NCI-H146 treated with DMSO at 0.1 percent for 48 hours (cell line): ENCODE data around the gene BUB3.
"Not testable (repeated sequence)": the region's sequence is repeated elsewhere in the genome, so short reads cannot be mapped to it uniquely, and the experiment has no call there.

Source experiments
- DNase-seq: peaks from one replicate; lab custom pipeline; 2025; ENCODE audit not compliant: unreplicated experiment; lab: John Stamatoyannopoulos, UW

The BUB3 gene

DNA sequence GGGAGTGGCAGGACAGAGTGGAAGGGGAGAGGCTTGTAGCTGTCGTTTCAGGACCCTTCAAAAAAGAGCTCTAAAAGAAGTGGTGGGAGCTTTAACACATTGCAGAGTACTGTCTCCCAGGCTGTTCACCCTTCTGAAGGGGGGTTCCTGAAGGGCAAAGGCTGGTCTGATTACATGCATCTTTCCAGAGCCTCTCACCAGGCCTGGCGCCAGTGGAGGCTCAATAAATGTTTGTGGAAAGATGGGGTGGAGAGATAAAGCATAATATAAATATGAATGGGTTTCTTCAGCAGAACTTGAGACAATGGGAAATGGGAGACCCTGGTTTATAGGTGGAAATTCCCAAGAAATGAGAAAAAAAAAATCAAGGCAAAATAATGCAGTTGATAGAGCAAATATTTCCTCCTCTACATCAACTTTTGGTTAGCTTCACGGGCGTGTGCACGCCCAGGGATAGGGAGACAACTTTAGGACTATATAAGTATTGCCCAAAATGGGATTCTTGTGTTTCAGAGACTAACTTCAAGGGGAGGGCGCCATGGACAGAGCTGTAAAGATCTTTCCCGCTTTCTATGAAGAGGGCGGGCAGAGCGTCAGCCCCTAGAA lies 613 bp upstream of the BUB3 start:
- DNase-seq: no peak

DNA sequence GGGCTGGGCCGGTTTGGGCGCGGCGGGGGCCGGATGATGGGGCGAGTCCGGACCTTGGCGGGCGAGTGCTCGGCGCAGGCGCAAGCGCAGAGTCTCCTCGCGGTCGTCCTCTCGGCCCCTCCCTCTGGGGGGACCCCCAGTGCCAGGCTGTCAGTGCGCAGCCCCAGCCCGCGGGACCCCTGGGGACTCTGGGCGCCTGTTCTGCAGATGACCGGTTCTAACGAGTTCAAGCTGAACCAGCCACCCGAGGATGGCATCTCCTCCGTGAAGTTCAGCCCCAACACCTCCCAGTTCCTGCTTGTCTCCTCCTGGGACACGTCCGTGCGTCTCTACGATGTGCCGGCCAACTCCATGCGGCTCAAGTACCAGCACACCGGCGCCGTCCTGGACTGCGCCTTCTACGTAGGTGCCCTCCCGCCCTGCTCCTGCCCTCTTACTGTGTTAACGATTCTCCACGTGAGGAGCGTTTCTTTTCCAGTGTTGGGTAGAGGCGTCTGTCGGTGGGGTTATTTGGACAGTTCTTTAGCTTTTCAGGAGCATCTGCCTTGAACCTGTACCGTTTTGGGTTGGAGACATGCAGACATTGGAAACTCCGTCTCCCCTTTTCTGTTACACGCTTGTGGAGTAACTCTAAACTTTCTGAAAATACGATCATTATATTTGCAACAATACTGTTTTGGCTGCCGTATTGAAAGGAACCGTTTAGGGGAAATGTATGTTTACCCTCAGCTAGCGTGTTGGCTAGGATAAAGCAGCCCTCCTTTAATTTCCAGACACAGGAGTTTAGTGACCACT lies 706 bp downstream of the BUB3 start:
- DNase-seq: peak; percentile 19

DNA sequence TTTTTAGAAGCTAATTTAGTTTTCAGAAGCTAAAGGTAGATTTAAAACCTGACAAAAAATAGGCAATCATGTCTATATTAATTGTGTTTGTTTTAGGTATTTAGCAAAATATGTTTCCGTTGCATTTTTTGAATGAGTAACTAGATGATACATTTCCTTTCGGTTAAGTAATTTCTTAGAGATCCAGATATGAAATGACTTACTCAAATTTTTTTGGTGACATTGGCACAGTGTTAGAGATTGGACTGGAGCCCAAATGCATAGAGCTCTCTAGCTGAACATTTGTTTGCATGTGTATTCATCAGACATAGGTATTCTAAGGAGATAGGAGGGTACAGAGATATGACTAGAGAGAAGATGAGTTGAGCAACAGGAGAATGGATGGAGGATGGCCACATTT lies 1.9 kb downstream of the BUB3 start:
- DNase-seq: no peak

- DNase-seq: no peak
These were observed 3.0 kb downstream of the BUB3 start for GRCh38 chr10:123157210-123157609.

GRCh38 chr10:123158682-123159081 lies 4.5 kb downstream of the BUB3 start:
- no peak for DNase-seq

GRCh38 chr10:123160311-123160980 lies 6.2 kb downstream of the BUB3 start:
- DNase-seq: no peak

DNA sequence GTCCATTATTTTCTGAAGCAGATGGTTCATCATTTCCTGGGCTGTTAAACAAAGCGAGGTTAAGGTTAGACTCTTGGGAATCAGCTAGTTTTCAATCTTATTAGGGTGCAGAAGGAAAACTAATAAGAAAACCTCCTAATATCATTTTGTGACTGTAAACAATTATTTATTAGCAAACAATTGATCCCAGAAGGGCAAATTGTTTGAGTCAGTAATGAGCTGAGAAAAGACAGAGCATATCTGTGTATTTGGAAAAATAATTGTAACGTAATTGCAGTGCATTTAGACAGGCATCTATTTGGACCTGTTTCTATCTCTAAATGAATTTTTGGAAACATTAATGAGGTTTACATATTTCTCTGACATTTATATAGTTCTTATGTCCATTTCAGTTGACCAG lies 10.1 kb downstream of the BUB3 start:
- DNase-seq: no peak

GRCh38 chr10:123165445-123166072 lies 11.4 kb downstream of the BUB3 start:
- DNase-seq: no peak

- no peak for DNase-seq
These were observed 12.4 kb downstream of the BUB3 start for GRCh38 chr10:123166618-123167017.

DNA sequence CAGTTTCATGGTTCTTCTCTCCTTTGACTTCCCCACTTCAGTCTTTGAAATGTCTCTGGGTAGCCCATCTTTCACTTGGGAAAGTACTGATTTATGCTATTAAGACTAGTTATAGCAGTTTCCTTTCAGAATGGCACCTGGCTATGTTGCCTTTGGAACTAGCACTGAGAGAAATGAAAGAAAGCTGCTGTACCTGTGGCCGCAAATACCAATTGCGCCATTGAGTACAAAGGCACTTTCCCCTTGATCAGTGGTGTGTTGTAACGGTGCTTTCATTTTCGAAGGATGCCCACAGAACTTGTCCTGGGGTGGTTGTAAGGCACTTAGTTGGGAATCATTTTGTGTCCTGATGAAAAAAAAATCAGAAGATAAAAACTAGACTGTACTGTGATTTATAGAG lies 16.8 kb downstream of the BUB3 start:
- no peak for DNase-seq

GRCh38 chr10:123171616-123172015 lies 17.4 kb downstream of the BUB3 start:
- not testable (repeated sequence) for DNase-seq

DNA sequence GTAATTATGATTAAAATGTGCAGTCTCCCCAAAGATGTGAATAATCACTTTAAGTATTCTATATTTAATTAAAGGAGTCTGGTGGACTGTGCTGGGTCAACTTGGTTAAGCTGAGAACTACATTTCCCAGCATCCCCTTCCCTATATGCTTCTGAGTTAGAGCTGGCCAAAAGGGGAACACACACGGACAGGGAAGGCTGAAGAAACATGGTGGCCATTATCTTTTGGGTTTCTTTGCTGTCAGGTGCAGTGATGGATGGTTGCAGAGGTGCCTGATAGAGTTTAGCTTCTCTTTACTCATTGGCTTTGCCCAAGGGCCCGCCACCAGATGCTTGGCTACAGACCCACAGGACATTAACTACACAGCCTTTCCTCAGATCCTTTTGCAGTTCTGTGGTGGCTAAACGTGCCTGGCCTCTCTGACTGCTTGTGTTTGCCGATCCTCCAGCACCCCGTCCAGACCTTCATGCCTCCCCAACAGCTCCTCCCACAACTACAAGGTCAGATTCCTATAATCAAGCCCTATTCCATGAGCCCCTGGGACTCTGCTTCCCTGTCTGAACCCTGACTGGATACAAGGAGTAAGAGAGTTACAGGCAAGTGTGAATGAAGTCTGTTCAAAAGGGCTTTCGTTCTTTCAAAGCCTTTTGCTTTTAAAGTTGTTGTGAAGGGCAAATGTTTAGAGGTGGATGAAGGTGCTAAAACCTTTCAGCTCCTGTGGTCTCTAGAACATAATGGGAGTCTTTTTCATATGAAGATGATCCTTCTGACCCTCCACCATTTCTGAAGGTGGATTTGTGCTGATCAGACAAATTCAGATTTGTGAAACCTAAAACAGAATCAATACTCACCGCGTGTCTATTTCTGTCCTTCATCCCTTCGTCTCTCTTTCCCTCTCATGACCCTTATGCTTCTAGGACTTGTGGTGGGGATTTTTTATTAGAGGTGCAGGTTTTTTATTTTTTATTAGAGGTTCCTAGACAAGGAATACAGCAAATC lies 21.5 kb downstream of the BUB3 start:
- DNase-seq: no peak

- not testable (repeated sequence) for DNase-seq
These were observed 24.2 kb downstream of the BUB3 start for GRCh38 chr10:123178390-123178789.

- DNase-seq: no peak
These were observed 26.2 kb downstream of the BUB3 start for GRCh38 chr10:123180101-123181090.

DNA sequence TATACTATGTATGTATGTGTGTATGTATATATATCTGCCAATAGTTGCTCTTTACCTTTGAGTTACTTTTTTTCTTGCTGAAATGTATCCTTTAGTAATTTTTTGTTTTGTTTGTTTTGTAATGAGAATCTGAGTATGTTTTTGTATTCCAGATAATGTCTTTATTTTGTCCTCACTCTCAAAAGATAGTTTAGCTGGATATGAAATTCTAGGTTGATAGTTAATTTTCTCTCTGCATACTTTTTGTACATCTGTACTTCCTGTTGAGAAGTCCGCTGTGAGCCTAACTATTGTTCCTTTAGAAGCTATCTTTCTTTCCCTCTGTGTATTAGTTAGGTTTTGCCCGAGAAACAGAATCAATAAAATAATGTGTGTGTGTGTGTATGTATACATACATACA lies 29.5 kb downstream of the BUB3 start:
- DNase-seq: no peak

GRCh38 chr10:123187781-123188180 lies 33.6 kb downstream of the BUB3 start:
- no peak for DNase-seq

GRCh38 chr10:123191886-123192285 lies 37.7 kb downstream of the BUB3 start:
- DNase-seq: no peak

- DNase-seq: no peak
These were observed 39.9 kb downstream of the BUB3 start for GRCh38 chr10:123194056-123194455.

DNA sequence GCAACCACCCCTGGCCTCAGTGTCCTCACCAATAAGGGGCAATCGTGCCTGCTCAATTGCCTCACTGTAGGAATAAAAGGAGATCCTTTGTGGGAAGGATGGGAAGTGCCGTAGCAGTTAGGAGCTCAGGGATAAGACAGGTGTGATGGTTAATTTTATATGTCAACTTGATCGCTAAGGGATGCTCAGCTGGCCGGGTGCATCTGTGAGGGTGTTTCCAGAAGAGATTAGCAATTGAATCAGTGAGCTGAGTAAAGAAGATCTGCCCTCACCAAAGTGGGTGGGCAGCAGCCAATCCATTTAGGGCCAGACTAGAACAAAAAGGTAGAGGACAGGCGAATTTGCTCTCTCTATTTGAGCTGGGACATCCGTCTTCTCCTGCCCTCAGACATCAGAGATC lies 46.3 kb downstream of the BUB3 start:
- no peak for DNase-seq
